ENCODE data around the gene CADPS. TPM values are rescaled to one million over a fixed set of nuclear protein-coding genes. Genes with fewer than 3 reads are reported as not detected.

CADPS gene
- polyA plus RNA-seq, 1 donor (not counting 4 experiments of a cell fraction or from before 2014, with no cell fraction given), result not detected

DNA sequence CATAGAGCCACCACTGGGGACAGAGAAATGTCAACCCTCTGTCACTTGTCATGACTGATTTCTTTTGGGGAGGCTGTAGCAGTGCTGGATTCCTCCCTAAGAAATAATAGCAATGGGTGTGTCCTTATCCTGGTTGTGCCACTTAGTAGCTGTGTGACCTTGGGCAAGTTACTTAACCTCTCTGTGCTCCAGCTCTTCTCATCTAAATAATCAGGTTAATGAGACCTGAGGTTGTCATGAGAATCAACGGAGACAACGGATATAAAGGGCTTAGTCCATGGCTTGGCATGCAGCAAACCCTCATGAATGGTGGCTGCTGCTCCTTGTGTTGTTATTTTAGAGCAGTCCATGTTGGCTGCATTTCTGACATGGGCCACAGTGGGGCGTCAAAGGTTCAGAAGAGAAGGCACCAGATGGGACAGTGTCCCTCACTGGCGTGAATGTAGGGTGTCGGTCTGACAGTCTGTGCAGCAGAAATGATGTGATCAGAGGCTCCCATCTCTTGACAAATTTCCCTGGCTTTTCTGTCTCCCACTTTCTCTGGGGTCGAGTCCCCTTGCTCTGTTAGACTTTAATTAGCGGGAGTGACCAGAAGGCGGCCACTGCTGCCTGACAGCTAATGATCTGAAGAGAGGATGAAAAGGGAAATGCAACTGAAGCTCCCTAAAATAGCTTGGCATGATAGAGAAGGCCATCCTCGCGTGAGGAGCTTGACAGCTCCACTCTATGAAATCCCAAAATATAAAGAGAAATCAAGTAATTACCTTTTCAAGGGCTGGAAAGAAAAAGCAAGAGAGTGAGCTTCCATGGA is 209.4 kb downstream of the CADPS start:
- DNase-seq (ENCODE audit: low read depth, low spot score) (peak; percentile 15), FAIRE-seq (peak; percentile 87)
- Histone ChIP-seq H4K20me1 (ENCODE audit: control insufficient read depth, extremely low read depth, insufficient read depth, low read length) (no peaks in the 10 kb centered on the region), H3K79me2 (ENCODE audit: control insufficient read depth, insufficient read depth, low read length) (no peaks in the 10 kb centered on the region), H2AFZ (ENCODE audit: control insufficient read depth, low read length) (no peak overlapping the region), H3K4me1 (ENCODE audit: control insufficient read depth, extremely low read depth, insufficient read depth, low read length) (no peaks in the 10 kb centered on the region), H3K4me3 (ENCODE audit: control insufficient read depth in 2 of 3, extremely low read depth in 1 of 3, insufficient read depth in 2 of 3, low read depth in 1 of 3, low read length in 3 of 3) (no peak overlapping the region), H3K9ac (ENCODE audit: control insufficient read depth, extremely low read depth, insufficient read depth, low read length) (no peak overlapping the region), H3K9me3 (ENCODE audit: control insufficient read depth, low read depth, low read length) (no peaks in the 10 kb centered on the region), H3K27me3 (ENCODE audit: control insufficient read depth, extremely low read depth, insufficient read depth, low read length) (no peaks in the 10 kb centered on the region), H3K4me2 (ENCODE audit: control insufficient read depth, extremely low read depth, insufficient read depth, low read depth, low read length) (no peak overlapping the region), H3K9me1 (ENCODE audit: control insufficient read depth, extremely low read depth, insufficient read depth, low read length) (no peaks in the 10 kb centered on the region), H3K27ac (ENCODE audit: control insufficient read depth, insufficient read depth, low read length) (no peak overlapping the region), H3K36me3 (ENCODE audit: control insufficient read depth in 2 of 2, extremely low read depth in 1 of 2, insufficient read depth in 2 of 2, low read length in 2 of 2) (no peaks in the 10 kb centered on the region)
- dilution Hi-C loops (cut with MboI; ENCODE audit: extremely low pct_ligation_motif_present, low sequenced_read_pairs), result no loop called here
- no peak for TF ChIP-seq EZH2 (IDR thresholded peaks at IDR 0.05; ENCODE audit: low read length)
- TF ChIP-seq, protein P1, sequence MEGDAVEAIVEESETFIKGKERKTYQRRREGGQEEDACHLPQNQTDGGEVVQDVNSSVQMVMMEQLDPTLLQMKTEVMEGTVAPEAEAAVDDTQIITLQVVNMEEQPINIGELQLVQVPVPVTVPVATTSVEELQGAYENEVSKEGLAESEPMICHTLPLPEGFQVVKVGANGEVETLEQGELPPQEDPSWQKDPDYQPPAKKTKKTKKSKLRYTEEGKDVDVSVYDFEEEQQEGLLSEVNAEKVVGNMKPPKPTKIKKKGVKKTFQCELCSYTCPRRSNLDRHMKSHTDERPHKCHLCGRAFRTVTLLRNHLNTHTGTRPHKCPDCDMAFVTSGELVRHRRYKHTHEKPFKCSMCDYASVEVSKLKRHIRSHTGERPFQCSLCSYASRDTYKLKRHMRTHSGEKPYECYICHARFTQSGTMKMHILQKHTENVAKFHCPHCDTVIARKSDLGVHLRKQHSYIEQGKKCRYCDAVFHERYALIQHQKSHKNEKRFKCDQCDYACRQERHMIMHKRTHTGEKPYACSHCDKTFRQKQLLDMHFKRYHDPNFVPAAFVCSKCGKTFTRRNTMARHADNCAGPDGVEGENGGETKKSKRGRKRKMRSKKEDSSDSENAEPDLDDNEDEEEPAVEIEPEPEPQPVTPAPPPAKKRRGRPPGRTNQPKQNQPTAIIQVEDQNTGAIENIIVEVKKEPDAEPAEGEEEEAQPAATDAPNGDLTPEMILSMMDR (optimal IDR thresholded peaks at IDR 0.05 in 1 of 3, IDR thresholded peaks at IDR 0.05 in 1 of 3, conservative IDR thresholded peaks at IDR 0.05 in 1 of 3; ENCODE audit: extremely low read depth in 1 of 3, insufficient read depth in 2 of 3, low read length in 3 of 3), result peak; percentile 85 to 95 (median 93)

DNA sequence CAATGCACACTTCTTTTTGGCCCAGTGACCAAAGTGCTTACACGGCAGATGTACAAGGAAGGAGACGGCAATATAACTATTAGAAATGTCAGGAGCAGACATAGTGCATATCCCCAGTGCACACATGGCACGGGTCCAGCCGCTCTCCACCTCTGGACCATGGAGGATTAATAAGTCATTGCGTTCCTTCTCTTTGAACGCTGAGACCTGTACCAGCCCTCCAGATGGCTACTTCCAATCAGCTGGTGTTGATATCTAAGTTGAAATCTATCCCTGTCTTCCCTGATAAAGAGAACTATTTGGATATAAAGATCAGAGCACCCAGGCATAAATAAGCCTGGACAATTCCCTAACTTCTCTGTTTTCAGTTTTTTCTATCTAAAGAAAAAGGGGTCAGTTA is 212.5 kb downstream of the CADPS start:
- Histone ChIP-seq H3K27ac (ENCODE audit: control insufficient read depth, insufficient read depth, low read length) (no peak overlapping the region), H3K9me1 (ENCODE audit: control insufficient read depth, extremely low read depth, insufficient read depth, low read length) (no peaks in the 10 kb centered on the region), H3K4me3 (ENCODE audit: control insufficient read depth in 2 of 3, extremely low read depth in 1 of 3, insufficient read depth in 2 of 3, low read depth in 1 of 3, low read length in 3 of 3) (no peak overlapping the region), H2AFZ (ENCODE audit: control insufficient read depth, low read length) (no peak overlapping the region), H4K20me1 (ENCODE audit: control insufficient read depth, extremely low read depth, insufficient read depth, low read length) (no peaks in the 10 kb centered on the region), H3K79me2 (ENCODE audit: control insufficient read depth, insufficient read depth, low read length) (no peaks in the 10 kb centered on the region), H3K9ac (ENCODE audit: control insufficient read depth, extremely low read depth, insufficient read depth, low read length) (no peak overlapping the region), H3K4me2 (ENCODE audit: control insufficient read depth, extremely low read depth, insufficient read depth, low read depth, low read length) (no peak overlapping the region), H3K9me3 (ENCODE audit: control insufficient read depth, low read depth, low read length) (no peaks in the 10 kb centered on the region), H3K27me3 (ENCODE audit: control insufficient read depth, extremely low read depth, insufficient read depth, low read length) (no peaks in the 10 kb centered on the region), H3K4me1 (ENCODE audit: control insufficient read depth, extremely low read depth, insufficient read depth, low read length) (no peaks in the 10 kb centered on the region), H3K36me3 (ENCODE audit: control insufficient read depth in 2 of 2, extremely low read depth in 1 of 2, insufficient read depth in 2 of 2, low read length in 2 of 2) (no peaks in the 10 kb centered on the region)
- dilution Hi-C loops (cut with MboI; ENCODE audit: extremely low pct_ligation_motif_present, low sequenced_read_pairs), result no loop called here
- FAIRE-seq, result no peak
- DNase-seq (ENCODE audit: low read depth, low spot score), result no peak
- TF ChIP-seq, protein P1 (optimal IDR thresholded peaks at IDR 0.05 in 1 of 3, IDR thresholded peaks at IDR 0.05 in 1 of 3, conservative IDR thresholded peaks at IDR 0.05 in 1 of 3; ENCODE audit: extremely low read depth in 1 of 3, insufficient read depth in 2 of 3, low read length in 3 of 3), result no peak
- TF ChIP-seq EZH2 (IDR thresholded peaks at IDR 0.05; ENCODE audit: low read length), result no peak
